Muscle of leg (tissue), 11 donors: ENCODE measurements around the gene PC. TPM values are rescaled to one million over a fixed set of nuclear protein-coding genes. Genes with fewer than 3 reads are reported as not detected.
"Not testable (repeated sequence)": the region's sequence is repeated elsewhere in the genome, so short reads cannot be mapped to it uniquely, and the experiment has no call there.

Experiments
- DNase-seq: peaks from one replicate; pipeline ENCODE4 v3.0.0; 2013
- H3K27ac ChIP-seq: one replicate; pipeline ENCODE4 v1.5.1; 2013; ENCODE audit warnings: mild to moderate bottlenecking, low read length, control low read depth
- H3K27me3 ChIP-seq: one replicate; pipeline ENCODE4 v1.6.1; 2013; ENCODE audit warnings: low read length; ENCODE audit not compliant: control insufficient read depth, insufficient read depth
- H3K36me3 ChIP-seq: one replicate; pipeline ENCODE4 v1.6.1; 2013; ENCODE audit warnings: low read length; ENCODE audit not compliant: control insufficient read depth, insufficient read depth
- H3K4me1 ChIP-seq: one replicate; pipeline ENCODE4 v1.6.1; 2013; ENCODE audit warnings: low read length; ENCODE audit not compliant: control insufficient read depth, insufficient read depth
- H3K4me3 ChIP-seq: one replicate; pipeline ENCODE4 v1.5.1; 2013; ENCODE audit warnings: low read length, control low read depth
- H3K9me3 ChIP-seq: replicated peaks from 2 replicates; pipeline ENCODE4 v1.6.1; 2013; ENCODE audit warnings: low read depth, low read length; ENCODE audit not compliant: control insufficient read depth
- WGBS: methylation state at CpG from one replicate; pipeline ENCODE4 v1.1.5; 2013; ENCODE audit warnings: missing lambda C conversion rate; ENCODE audit not compliant: insufficient coverage; 5-methylcytosine and 5-hydroxymethylcytosine counted together
- polyA plus RNA-seq, 8 donors: library from polyadenylated mRNA; unstranded; fragments of 120-200 nt; gene quantifications; one replicate each; pipeline versions ENCODE4 v1.2.1 to v1.2.3, GENCODE V29; 2013; ENCODE audit warnings: inconsistent platforms in 1 of 8, low replicate concordance in 1 of 8; ENCODE audit not compliant: insufficient read length in 8 of 8, insufficient read depth in 1 of 8
- total RNA-seq: library from RNA; stranded (reverse); fragments of 120-200 nt; gene quantifications from one replicate; pipeline ENCODE4 v1.2.4, GENCODE V29; 2013

PC gene
- total and polyA plus RNA-seq, 9 donors, result 10.0 to 30.9 (median 18.8) TPM

DNA sequence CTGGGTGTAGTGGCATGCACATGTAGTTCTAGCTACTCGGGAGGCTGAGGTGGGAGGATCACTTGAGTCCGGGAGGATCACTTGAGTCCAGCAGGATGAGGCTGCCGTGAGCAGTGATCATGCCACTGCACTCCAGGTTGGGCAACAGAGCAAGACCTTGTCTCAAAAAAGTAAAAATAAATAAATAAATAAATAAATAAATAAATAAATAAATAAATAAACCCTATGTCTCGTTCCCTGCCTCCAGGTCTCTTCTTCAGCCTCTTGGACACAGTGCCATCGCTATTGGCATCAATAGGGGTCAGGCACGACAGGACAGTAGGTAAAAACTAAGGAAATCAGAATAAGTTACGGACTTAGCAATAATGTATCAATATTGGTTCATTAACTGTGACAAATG lies 41.4 kb upstream of the PC start:
- Histone ChIP-seq H3K27me3 (peaks cover 2% of the 10 kb centered on the region), H3K4me3 (no peak overlapping the region), H3K9me3 (no peaks in the 10 kb centered on the region), H3K4me1 (peaks cover 3% of the 10 kb centered on the region), H3K27ac (no peak overlapping the region), H3K36me3 (no peaks in the 10 kb centered on the region)
- 93% methylated on average over 2 of the region's 7 CpGs for WGBS
- no peak for DNase-seq

- H3K36me3 ChIP-seq, result no peaks in the 10 kb centered on the region
- peak; percentile 26 for DNase-seq
- H3K27ac ChIP-seq, result no peak overlapping the region
- WGBS, result 44% methylated on average over 3 of the region's 8 CpGs
- H3K4me3 ChIP-seq, result no peak overlapping the region
- no peaks in the 10 kb centered on the region for H3K9me3 ChIP-seq
- H3K27me3 ChIP-seq, result peaks cover 2% of the 10 kb centered on the region
- H3K4me1 ChIP-seq, result peaks cover 3% of the 10 kb centered on the region
These were observed 38.6 kb upstream of the PC start for GRCh38 chr11:66996609-66997273.

DNA sequence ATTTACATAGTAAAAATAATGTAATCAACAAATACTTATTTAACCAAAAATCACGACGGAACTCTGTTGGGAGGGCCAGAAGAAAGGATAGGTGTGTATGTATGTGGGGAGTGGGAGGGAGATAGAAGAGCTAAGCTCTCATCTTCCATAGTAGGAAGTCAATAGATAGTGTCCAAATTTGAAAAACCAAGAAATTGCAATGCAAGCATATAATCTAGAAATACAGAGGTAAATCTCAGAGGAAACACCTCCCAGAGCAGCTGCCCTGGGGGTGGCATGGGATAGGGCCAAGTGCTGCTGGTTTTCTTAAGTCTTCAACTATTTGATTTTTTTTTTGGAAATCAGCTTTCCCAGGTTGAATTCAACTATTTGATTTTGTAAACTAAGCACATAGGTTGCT lies 33.9 kb upstream of the PC start:
- peaks cover 4% of the 10 kb centered on the region for H3K27me3 ChIP-seq

GRCh38 chr11:66989360-66989759 lies 31.2 kb upstream of the PC start:
- not testable (repeated sequence) for H3K27ac ChIP-seq, DNase-seq, H3K36me3 ChIP-seq, H3K9me3 ChIP-seq, H3K27me3 ChIP-seq, H3K4me1 ChIP-seq, H3K4me3 ChIP-seq
- WGBS, result 90% methylated on average over 3 of the region's 9 CpGs

More for the DNA sequence above, 33.9 kb upstream of the PC start:
- H3K27ac ChIP-seq, result no peak overlapping the region
- no peaks in the 10 kb centered on the region for H3K36me3 ChIP-seq
- no CpG with 5 or more reads among the region's 2 CpGs for WGBS
- H3K4me3 ChIP-seq, result no peak overlapping the region
- DNase-seq, result no peak
- no peaks in the 10 kb centered on the region for H3K9me3 ChIP-seq
- H3K4me1 ChIP-seq, result peaks cover 7% of the 10 kb centered on the region

DNA sequence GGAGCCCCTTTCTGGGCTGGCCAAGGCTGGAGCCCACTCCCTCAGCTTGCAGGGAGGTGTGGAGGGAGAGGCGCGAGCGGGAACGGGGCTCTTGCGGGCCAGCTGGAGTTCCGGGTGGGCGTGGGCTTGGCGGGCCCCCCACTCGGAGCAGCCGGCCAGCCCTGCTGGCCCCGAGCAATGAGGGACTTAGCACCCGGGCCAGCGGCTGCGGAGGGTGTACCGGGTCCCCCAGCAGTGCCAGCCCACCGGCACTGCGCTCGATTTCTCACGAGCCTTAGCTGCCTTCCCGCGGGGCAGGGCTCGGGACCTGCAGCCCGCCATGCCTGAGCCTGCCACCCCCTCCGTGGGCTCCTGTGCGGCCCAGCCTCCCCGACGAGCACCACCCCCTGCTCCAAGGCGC lies 30.6 kb upstream of the PC start:
- 92% methylated on average over 21 of the region's 28 CpGs for WGBS
- DNase-seq, H3K27ac ChIP-seq, H3K27me3 ChIP-seq, H3K4me3 ChIP-seq, H3K9me3 ChIP-seq, H3K4me1 ChIP-seq, H3K36me3 ChIP-seq: not testable (repeated sequence)

DNA sequence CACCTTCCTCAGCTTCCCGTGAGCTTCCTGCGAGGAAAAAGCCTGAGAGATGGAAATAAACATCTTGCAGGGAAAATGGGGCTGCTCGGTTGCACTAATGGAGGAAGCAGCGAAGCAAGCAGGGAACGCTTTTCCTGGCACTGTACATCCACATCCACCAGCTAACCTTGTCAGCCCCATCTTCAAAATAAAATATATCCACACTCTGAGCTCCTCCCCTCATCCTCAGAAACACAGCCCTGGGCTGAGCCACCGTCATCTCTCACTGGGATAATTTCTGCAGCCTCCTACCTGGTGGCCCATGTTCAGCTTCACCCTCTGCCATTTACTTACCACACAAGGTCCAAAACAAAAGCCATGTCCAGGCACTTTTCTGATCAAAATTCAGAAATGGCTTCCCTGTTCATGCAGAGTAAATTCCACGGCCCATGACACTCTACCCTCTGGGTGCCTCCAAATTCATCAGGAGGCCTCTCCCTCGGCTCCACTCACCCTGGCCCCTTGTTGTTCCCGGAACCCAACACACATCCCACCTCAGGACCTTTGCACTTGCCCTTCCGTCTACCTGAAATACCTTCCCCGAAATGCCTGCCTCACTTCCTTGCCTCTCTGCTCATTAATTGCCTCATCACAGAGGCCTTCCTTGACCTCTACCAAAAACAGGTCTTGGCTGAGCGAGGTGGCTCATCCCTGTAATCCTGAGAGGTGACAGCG lies 29.9 kb upstream of the PC start:
- no peak for DNase-seq
- H3K4me3 ChIP-seq, result no peak overlapping the region
- H3K9me3 ChIP-seq, result no peaks in the 10 kb centered on the region
- H3K4me1 ChIP-seq, result peaks cover 6% of the 10 kb centered on the region
- H3K27ac ChIP-seq, result no peak overlapping the region
- H3K36me3 ChIP-seq, result no peaks in the 10 kb centered on the region
- WGBS, result 65% methylated on average over 11 of the region's 13 CpGs
- H3K27me3 ChIP-seq, result peaks cover 2% of the 10 kb centered on the region

DNA sequence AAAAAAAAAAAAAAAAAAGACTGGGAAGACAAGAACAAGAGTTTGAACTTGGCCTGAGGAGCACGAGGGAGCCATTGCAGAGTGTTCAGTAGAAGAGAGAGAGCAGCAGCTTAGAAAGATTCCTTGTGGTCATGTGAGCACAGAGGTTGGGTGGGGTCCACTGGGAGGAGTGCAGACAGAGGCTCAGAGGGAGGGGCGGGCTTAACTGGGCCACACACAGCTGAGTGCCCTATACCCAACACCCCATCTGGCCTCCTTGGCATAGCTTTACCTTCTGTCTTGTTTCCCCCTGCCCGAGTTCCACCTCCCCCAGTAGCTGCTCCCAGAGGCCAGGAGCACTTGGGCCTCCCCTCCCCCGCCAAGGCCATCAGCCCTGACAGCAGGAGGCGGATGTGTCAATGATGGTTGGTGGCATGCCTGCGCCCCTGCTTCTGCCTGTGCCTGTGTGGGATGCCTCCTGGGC lies 29.0 kb upstream of the PC start:
- H3K9me3 ChIP-seq, result no peaks in the 10 kb centered on the region
- H3K27me3 ChIP-seq, result peaks cover 2% of the 10 kb centered on the region
- H3K4me3 ChIP-seq, result no peak overlapping the region
- no peak for DNase-seq
- H3K36me3 ChIP-seq, result no peaks in the 10 kb centered on the region
- 33% methylated on average over 1 of the region's 6 CpGs for WGBS
- H3K4me1 ChIP-seq, result peaks cover 6% of the 10 kb centered on the region
- no peak overlapping the region for H3K27ac ChIP-seq

- Histone ChIP-seq H3K27ac (no peak overlapping the region), H3K4me3 (no peak overlapping the region), H3K36me3 (no peaks in the 10 kb centered on the region), H3K27me3 (peaks cover 2% of the 10 kb centered on the region), H3K4me1 (peaks cover 13% of the 10 kb centered on the region), H3K9me3 (no peaks in the 10 kb centered on the region)
- DNase-seq, result no peak
- WGBS, result 89% methylated on average over 5 of the region's 7 CpGs
These were observed 28.0 kb upstream of the PC start for GRCh38 chr11:66986178-66986545.

- H3K9me3 ChIP-seq, result no peaks in the 10 kb centered on the region
- H3K27ac ChIP-seq, result no peak overlapping the region
- peaks cover 13% of the 10 kb centered on the region for H3K4me1 ChIP-seq
- H3K27me3 ChIP-seq, result peaks cover 2% of the 10 kb centered on the region
- WGBS, result 83% methylated on average over 6 of the region's 8 CpGs
- H3K36me3 ChIP-seq, result no peaks in the 10 kb centered on the region
- DNase-seq, result no peak
- H3K4me3 ChIP-seq, result no peak overlapping the region
These were observed 27.5 kb upstream of the PC start for GRCh38 chr11:66985508-66986177.

DNA sequence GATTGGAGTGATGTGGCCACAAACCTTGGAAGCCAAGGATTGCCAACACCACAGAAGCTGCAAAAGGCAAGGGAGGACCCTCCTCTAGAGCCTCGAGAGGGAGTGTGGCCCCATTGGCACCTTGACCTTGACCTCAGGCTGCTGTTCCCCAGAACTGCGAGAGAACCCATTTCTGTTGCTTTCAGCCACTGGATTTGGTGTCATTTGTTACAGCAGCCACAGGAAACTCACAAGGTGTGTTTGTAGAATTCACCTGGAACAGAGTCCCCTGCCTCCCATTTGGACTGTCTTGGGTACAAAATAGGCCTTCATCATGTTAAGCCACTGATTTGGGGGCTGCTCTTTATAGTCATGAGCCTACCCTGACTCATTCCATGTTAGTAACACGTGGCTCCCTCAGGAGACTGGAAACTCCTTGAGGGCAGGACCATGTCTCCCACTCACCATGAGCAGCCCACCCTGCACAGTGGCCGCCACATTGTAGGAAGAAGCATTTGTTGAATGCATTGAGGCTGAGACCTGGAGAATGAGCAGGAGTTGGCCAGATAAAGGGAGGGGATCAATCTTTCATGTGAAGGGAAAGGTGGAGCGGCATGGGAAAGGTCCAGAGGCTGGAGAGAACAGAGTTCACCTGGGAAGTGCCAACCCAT lies 25.2 kb upstream of the PC start:
- H3K9me3 ChIP-seq, result peaks cover 5% of the 10 kb centered on the region
- no peak overlapping the region for H3K4me3 ChIP-seq
- peaks cover 2% of the 10 kb centered on the region for H3K27me3 ChIP-seq
- 76% methylated on average over 4 of the region's 5 CpGs for WGBS
- peaks cover 13% of the 10 kb centered on the region for H3K4me1 ChIP-seq
- no peak overlapping the region for H3K27ac ChIP-seq
- H3K36me3 ChIP-seq, result no peaks in the 10 kb centered on the region
- no peak for DNase-seq
